ENCODE data around the gene KRTAP1-5.
"Not testable (repeated sequence)": the region's sequence is repeated elsewhere in the genome, so short reads cannot be mapped to it uniquely, and the experiment has no call there.

The KRTAP1-5 gene

GRCh38 chr17:41026715-41027471 lies at the start of gene KRTAP1-5:
KRTAP1-5 (minus strand) TSS chr17:41027208; CDS start chr17:41027155, 53 bp downstream.
- no peak for DNase-seq

GRCh38 chr17:41076788-41077187 lies 49.8 kb upstream of the KRTAP1-5 start:
- no peak for DNase-seq

GRCh38 chr17:41073676-41074075 lies 46.7 kb upstream of the KRTAP1-5 start:
- no peak for DNase-seq

- no peak for DNase-seq
Measured at GRCh38 chr17:41071606-41072360, 44.8 kb upstream of the KRTAP1-5 start.

GRCh38 chr17:41069031-41069430 lies 42.0 kb upstream of the KRTAP1-5 start:
- no peak for DNase-seq

- no peak for DNase-seq
Measured at GRCh38 chr17:41067281-41067680, 40.3 kb upstream of the KRTAP1-5 start.

- no peak for DNase-seq
Measured at GRCh38 chr17:41065829-41066624, 39.0 kb upstream of the KRTAP1-5 start, which contains the start of gene KRTAP2-4. KRTAP2-4 (minus strand) TSS chr17:41065879; CDS start chr17:41065845, 34 bp downstream.

- not testable (repeated sequence) for DNase-seq
Measured at GRCh38 chr17:41065016-41065689, 38.1 kb upstream of the KRTAP1-5 start.

- DNase-seq: no peak
Measured at GRCh38 chr17:41064301-41064700, 37.3 kb upstream of the KRTAP1-5 start.

GRCh38 chr17:41063449-41063848 lies 36.4 kb upstream of the KRTAP1-5 start:
- DNase-seq: no peak

- DNase-seq: no peak
Measured at GRCh38 chr17:41061964-41062363, 35.0 kb upstream of the KRTAP1-5 start.

GRCh38 chr17:41060052-41060604 lies 33.1 kb upstream of the KRTAP1-5 start, which contains the start of gene KRTAP2-3:
KRTAP2-3 (minus strand) TSS chr17:41060114; CDS start chr17:41060050, 64 bp downstream.
- no peak for DNase-seq

- not testable (repeated sequence) for DNase-seq
Measured at GRCh38 chr17:41059276-41060051, 32.5 kb upstream of the KRTAP1-5 start.

- no peak for DNase-seq
Measured at GRCh38 chr17:41058741-41059140, 31.7 kb upstream of the KRTAP1-5 start.

- DNase-seq: no peak
Measured at GRCh38 chr17:41057547-41057946, 30.5 kb upstream of the KRTAP1-5 start.

GRCh38 chr17:41055130-41055529 lies 28.1 kb upstream of the KRTAP1-5 start, which contains the start of gene KRTAP2-2:
KRTAP2-2 (minus strand) TSS chr17:41055230; CDS start chr17:41055211, 19 bp downstream.
- not testable (repeated sequence) for DNase-seq

GRCh38 chr17:41054556-41054955 lies 27.5 kb upstream of the KRTAP1-5 start:
- DNase-seq: not testable (repeated sequence)

- no peak for DNase-seq
Measured at GRCh38 chr17:41054025-41054424, 27.0 kb upstream of the KRTAP1-5 start.

- DNase-seq: no peak
Measured at GRCh38 chr17:41052566-41052965, 25.6 kb upstream of the KRTAP1-5 start.

- no peak for DNase-seq
Measured at GRCh38 chr17:41049110-41049509, 22.1 kb upstream of the KRTAP1-5 start.

GRCh38 chr17:41048441-41048840 lies 21.4 kb upstream of the KRTAP1-5 start:
- no peak for DNase-seq
